ENCODE results near the gene GALNT2.

GALNT2 gene

GRCh38 chr1:230286890-230287269 lies 219.8 kb downstream of the GALNT2 start:
- no peak for DNase-seq

DNA sequence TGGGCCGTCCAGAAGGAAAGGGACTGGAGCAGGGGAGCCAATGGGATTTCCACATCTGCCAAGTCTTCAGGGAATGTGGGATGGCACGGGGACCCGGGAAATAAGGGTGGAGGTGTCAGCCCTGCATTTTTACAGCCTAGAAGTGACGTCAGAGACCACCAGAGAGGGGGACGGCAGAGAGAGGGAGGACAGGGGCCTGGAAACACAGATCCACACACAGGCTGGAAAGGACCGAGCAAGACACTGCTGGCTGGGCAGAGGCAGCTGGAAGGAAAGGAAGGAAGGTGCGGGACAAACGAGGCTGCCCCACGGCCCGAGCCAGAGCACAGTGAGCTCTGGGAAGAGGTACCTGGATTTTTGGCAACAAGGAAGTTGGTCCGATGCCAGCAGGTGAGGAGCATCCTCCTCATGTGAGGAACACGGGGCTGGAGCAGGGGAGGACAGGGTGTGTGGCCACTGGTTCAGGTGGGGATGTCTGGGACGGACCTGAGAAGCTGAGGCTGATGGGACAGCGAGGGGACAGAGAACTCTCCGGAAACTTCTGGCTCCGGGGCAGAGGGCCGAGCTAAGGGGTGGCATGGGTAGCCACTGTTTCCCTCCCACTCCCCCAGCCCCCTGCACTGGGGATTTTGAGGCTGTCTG lies 220.8 kb downstream of the GALNT2 start:
- DNase-seq: no peak

- no peak for DNase-seq
These were observed 221.8 kb downstream of the GALNT2 start for GRCh38 chr1:230288641-230289349.

GRCh38 chr1:230289350-230289644 lies 222.3 kb downstream of the GALNT2 start:
- no peak for DNase-seq

DNA sequence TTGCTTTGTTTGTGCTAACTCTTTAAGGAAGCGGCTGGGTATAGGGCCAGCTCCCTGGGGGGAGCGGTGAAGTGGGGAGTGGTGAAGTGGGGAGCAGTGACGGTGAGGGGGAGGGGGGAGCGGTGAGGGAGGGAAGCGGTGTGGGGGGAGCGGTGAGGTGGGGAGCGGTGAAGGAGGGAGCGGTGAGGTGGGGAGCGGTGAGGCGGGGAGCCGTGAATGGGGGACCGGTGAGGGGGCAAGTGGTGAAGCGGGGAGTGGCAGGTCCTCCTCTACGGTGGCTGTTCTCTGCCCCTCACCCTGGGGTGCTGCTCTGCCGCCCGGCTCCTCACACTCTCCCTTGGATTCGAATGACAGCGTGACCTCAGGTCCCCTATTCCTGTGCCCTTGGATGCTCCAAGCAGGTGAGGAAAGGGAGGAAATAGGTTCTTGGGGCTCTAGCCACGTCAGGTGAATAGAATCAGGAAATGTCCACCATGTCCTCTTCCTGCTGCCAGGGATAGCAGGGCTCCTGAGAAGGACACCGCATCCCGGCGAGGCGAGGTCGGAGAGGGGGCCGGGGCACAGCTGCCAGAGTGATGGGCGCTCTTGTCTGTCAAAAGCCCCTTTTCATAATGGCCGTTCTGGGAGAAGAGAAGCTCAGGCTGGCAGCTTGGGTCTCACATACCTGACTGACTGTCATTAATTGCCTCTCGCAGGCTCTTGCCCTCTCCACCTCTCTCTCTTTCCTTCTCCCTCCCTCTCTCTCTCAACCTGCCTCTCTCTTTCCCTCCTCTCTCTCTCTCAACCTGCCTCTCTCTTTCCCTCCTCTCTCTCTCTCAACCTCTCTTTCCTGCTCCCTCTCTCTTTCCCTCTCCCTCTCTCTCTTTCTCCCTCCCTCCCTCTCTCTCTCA lies 224.9 kb downstream of the GALNT2 start:
- DNase-seq: peak in 1 of 2 donors; percentile 67

DNA sequence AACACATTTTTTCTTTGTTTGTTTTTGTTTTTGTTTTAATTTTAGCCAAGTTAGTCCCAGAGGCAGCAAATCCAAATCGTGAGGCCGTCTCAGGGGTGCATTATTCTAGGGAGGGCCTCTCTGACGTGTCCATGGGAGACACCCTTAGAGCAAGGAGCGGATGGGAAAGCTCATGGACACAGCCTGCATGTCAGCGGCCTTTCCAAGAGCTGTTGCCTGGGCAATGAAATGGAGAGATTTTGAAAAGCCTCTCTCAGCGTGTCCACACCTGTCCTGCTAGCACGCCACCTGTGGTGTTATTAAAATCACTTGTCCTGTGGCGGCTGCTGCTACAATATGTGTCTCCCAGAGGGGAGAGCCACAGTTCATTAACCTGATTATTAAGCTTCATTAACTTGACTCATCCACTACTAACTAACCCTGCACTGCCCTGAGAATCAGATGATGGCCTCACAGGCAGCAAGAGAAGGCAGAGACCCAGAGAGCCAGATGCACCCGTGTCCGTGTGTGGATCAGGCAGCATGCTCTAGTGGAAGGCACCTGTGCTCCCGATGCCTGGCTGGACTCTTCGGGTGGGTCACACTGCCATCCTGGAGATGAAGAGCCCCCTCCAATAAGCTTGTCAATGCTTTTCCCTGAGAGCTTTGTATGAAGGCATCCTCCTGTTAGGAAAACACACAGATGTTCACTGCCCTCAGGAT lies 225.8 kb downstream of the GALNT2 start:
- no peak for DNase-seq

DNA sequence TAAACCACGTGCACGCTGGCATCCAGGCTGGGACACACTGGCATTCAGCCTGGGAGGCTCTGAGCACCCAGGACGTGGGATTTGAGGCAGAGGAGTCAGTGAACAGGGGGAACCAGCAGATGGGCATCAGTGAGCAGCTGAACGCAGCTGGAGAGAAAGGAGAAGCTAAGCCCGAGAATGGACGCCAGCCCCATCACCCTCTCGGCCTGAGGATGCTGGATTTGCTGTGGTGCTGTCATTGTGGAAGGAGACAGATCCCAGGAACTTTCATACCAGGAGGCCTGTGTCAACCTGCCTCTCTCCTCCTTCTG lies 226.3 kb downstream of the GALNT2 start:
- DNase-seq: no peak

GRCh38 chr1:230295367-230295766 lies 228.3 kb downstream of the GALNT2 start:
- no peak for DNase-seq

- no peak for DNase-seq
These were observed 232.4 kb downstream of the GALNT2 start for GRCh38 chr1:230299191-230300006.

- DNase-seq: peak in 1 of 2 donors; percentile 27
These were observed 233.6 kb downstream of the GALNT2 start for GRCh38 chr1:230300322-230301301.

GRCh38 chr1:230301322-230301721 lies 234.3 kb downstream of the GALNT2 start:
- no peak for DNase-seq

- DNase-seq: no peak
These were observed 234.8 kb downstream of the GALNT2 start for GRCh38 chr1:230301822-230302221.

- no peak for DNase-seq
These were observed 236.0 kb downstream of the GALNT2 start for GRCh38 chr1:230303069-230303468.

DNA sequence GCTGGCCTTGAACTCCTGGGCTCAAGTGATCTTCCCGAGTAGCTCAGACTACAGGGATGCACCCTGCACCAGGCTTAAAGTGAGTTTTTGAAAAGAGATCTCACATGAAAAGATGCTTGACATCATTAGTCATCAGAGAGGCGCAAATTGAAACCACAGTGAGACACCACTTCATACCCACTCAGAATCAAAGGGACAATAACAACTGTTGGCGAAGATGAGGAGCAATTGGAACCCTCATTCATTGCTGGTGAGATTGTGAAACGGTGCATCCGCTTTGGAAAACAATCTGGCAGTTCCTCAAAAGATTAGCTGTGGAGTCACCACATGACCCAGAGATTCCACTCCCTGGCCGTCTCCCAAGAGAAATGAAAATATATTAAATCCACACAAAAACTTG lies 236.8 kb downstream of the GALNT2 start:
- no peak for DNase-seq

DNA sequence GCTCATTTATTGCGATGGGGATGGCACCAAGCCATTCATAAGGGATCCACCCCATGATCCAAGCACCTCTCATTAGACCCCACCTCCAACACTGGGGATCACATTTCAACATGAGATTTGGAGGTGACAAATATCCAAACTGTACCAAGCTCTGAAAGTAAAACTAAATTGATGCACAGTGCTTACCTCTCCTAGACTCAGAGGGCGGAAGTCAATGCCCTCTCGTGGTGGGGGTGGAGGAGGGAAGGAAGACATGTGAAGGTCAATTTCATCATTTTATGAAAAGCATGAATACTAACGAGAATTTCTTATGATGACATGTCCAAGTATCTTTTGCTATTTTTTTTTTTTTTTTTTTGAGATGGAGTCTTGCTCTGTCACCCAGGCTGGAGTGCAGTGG lies 239.1 kb downstream of the GALNT2 start:
- DNase-seq: peak; percentile 9 to 26

DNA sequence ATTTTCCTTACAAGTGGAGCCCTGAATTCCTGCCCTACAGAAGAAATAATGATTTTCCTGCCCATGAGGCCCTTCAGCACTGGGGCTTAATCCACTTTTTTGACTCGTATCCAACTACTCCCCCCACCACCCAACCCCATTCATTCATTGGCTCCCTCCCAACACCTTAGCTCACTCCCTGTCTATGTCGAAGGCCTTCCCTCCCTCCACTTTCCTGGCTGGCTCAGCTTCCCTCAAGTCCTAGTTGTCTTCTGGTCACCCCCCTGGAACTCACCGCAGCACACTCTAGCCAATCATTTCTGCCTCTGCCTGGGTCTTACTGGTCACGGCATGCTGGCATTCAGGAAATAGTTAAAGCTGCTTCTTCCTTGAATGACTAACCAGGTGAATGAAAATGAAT lies 240.2 kb downstream of the GALNT2 start:
- DNase-seq: no peak

DNA sequence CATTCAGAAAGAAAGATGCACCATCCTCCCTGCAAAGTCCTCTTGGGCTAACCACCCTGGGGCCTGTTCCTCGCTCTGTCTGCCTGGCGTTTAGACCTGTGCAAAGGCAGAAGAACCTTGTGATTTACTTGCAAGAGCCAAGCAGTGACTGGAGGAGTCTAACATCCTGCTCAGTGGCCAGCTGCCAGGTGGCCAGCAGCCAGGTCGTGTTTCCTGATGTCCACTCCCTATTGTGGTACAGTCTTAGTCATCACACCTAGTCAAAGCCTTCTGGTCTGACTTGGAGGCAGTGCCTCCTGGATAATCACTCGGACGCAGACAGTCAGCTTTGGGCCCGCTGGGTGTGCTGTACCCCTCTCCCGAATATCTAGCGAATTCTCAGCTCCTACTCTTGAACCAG lies 241.0 kb downstream of the GALNT2 start:
- no peak for DNase-seq

GRCh38 chr1:230308821-230309220 lies 241.8 kb downstream of the GALNT2 start:
- no peak for DNase-seq

- no peak for DNase-seq
These were observed 242.7 kb downstream of the GALNT2 start for GRCh38 chr1:230309646-230310177.

GRCh38 chr1:230310381-230311163 lies 243.5 kb downstream of the GALNT2 start:
- peak; percentile 60 for DNase-seq

Data from CD4-positive, alpha-beta T cell treated with Interleukin-4 for 1 hour (primary cell).